HEK293T (cell line): ENCODE measurements around the gene EFTUD2.

Experiments
- CTCF ChIA-PET: fragments of 350-600 bp; formaldehyde crosslinking; extraction: SDS; loops from one replicate; lab custom pipeline; 2021; ENCODE audit warnings: antibody characterized with exemption, inconsistent platforms; lab: Yijun Ruan, JAX
- POLR2A ChIA-PET: fragments of 350-600 bp; formaldehyde crosslinking; extraction: SDS; loops from one replicate; lab custom pipeline; 2020; ENCODE audit warnings: antibody characterized with exemption, inconsistent platforms; lab: Yijun Ruan, JAX
- DNase-seq: peaks from one replicate; pipeline ENCODE4 v3.0.0; 2012; ENCODE audit warnings: mixed read lengths; ENCODE audit errors: extremely low spot score
- ARNT ChIP-seq: fragments of 450-650 bp; IDR thresholded peaks from 2 replicates; pipeline ENCODE4 v1.6.1; 2017; ENCODE audit warnings: mild to moderate bottlenecking
- BHLHE40 ChIP-seq: fragments of 450-650 bp; IDR thresholded peaks from 2 replicates; pipeline ENCODE4 v1.6.1; 2016; ENCODE audit warnings: mild to moderate bottlenecking, moderate library complexity, borderline replicate concordance
- CTBP1 ChIP-seq: fragments of 450-650 bp; IDR thresholded peaks from 2 replicates; pipeline ENCODE4 v1.6.1; 2016; ENCODE audit warnings: borderline replicate concordance
- ELF4 ChIP-seq: fragments of 450-650 bp; IDR thresholded peaks from 2 replicates; pipeline ENCODE4 v1.6.1; 2017; ENCODE audit warnings: antibody characterized with exemption
- FOXA1 ChIP-seq: fragments of 450-650 bp; IDR thresholded peaks from 2 replicates; pipeline ENCODE4 v1.6.1; 2016; ENCODE audit warnings: mild to moderate bottlenecking
- FOXK2 ChIP-seq: fragments of 450-650 bp; IDR thresholded peaks from 2 replicates; pipeline ENCODE4 v1.6.1; 2016; ENCODE audit warnings: mild to moderate bottlenecking
- FOXM1 ChIP-seq: fragments of 450-650 bp; IDR thresholded peaks from 2 replicates; pipeline ENCODE4 v1.6.1; 2017; ENCODE audit warnings: mild to moderate bottlenecking, borderline replicate concordance
- HDGF ChIP-seq: fragments of 450-650 bp; IDR thresholded peaks from 2 replicates; pipeline ENCODE4 v1.6.1; 2017; ENCODE audit warnings: antibody characterized with exemption, borderline replicate concordance
- L3MBTL2 ChIP-seq: fragments of 450-650 bp; conservative IDR thresholded peaks from 2 replicates; pipeline ENCODE4 v1.6.1; 2016; ENCODE audit warnings: mild to moderate bottlenecking
- LEF1 ChIP-seq: fragments of 450-650 bp; IDR thresholded peaks from 2 replicates; pipeline ENCODE4 v1.6.1; 2017; ENCODE audit warnings: mild to moderate bottlenecking, borderline replicate concordance
- NFRKB ChIP-seq: fragments of 450-650 bp; IDR thresholded peaks from 2 replicates; pipeline ENCODE4 v1.6.1; 2016; ENCODE audit warnings: mild to moderate bottlenecking, moderate library complexity
- SP1 ChIP-seq: fragments of 450-650 bp; IDR thresholded peaks from 2 replicates; pipeline ENCODE4 v1.6.1; 2017
- SUZ12 ChIP-seq: fragments of 450-650 bp; IDR thresholded peaks from 2 replicates; pipeline ENCODE4 v1.6.1; 2016; ENCODE audit warnings: mild to moderate bottlenecking
- TARDBP ChIP-seq: fragments of 450-650 bp; IDR thresholded peaks from 2 replicates; pipeline ENCODE4 v1.6.1; 2016
- ZNF384 ChIP-seq: fragments of 450-650 bp; IDR thresholded peaks from 2 replicates; pipeline ENCODE4 v1.6.1; 2016
- TF ChIP-seq, protein P1 (sequence below): fragments of 450-650 bp; IDR thresholded peaks from 2 replicates; pipeline ENCODE4 v1.6.1; 2016

The EFTUD2 gene

DNA sequence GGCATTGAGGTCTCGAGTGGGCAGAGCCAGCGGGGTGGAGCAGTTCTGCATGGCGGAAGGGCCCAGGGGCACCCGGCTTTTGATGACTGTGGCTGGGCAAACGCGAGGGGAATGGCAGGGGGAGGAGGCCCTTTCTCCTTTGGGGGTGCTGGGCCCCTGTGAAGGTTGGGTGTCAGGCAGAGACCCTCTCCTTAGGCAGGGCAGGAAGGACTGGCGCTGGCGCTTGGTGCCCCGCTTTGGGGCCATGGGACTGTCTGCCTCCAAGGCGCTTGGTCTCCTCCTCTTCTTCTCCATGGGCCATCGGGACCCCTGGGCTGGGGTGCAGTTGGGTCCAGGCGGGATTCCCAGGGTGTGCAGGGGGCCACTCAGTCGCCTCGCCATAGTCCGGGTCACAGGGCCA lies 28.9 kb upstream of the EFTUD2 start:
- ChIA-PET CTCF (no interaction called here), POLR2A (interaction anchor here (1.9 kb wide), 1 partner anchor 11 kb away, joined by 7 read pairs; no protein-coding TSS in a partner anchor)
- DNase-seq = no peak
- no peak for TF ChIP-seq NFRKB

DNA sequence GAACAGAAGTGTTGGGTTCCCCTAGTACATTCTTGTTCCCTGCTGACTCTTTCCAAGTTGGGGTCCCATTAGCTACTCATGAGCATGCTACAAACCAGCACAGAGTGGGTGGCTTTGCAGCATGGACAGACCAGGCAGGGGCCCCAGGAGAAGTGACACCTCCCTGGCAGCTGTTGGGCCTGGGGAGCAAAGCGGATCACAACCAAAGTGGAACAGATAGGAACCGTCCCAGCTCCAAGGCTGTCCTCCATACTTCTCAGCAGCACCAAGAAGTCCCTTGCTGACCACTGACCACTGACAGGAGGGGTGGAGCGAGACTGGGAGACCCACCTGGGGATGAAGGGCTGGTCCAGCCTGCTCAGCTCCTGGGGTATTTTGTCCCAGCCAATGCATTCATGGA lies 28.5 kb upstream of the EFTUD2 start:
- ChIA-PET CTCF (no interaction called here), POLR2A (interaction anchor here (1.9 kb wide), 1 partner anchor 12 kb away, joined by 7 read pairs; no protein-coding TSS in a partner anchor)
- DNase-seq = no peak
- TF ChIP-seq LEF1 = no peak
- TF ChIP-seq, protein P1, sequence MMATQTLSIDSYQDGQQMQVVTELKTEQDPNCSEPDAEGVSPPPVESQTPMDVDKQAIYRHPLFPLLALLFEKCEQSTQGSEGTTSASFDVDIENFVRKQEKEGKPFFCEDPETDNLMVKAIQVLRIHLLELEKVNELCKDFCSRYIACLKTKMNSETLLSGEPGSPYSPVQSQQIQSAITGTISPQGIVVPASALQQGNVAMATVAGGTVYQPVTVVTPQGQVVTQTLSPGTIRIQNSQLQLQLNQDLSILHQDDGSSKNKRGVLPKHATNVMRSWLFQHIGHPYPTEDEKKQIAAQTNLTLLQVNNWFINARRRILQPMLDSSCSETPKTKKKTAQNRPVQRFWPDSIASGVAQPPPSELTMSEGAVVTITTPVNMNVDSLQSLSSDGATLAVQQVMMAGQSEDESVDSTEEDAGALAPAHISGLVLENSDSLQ = no peak
- TF ChIP-seq FOXK2 = no peak
- TF ChIP-seq ELF4 = no peak
- no peak for TF ChIP-seq FOXM1
- no peak for TF ChIP-seq TARDBP
- TF ChIP-seq SP1 = no peak
- no peak for TF ChIP-seq SUZ12
- no peak for TF ChIP-seq CTBP1
- no peak for TF ChIP-seq ARNT
- TF ChIP-seq L3MBTL2 = no peak
- TF ChIP-seq FOXA1 = no peak
- TF ChIP-seq BHLHE40 = no peak
- no peak for TF ChIP-seq ZNF384

DNA sequence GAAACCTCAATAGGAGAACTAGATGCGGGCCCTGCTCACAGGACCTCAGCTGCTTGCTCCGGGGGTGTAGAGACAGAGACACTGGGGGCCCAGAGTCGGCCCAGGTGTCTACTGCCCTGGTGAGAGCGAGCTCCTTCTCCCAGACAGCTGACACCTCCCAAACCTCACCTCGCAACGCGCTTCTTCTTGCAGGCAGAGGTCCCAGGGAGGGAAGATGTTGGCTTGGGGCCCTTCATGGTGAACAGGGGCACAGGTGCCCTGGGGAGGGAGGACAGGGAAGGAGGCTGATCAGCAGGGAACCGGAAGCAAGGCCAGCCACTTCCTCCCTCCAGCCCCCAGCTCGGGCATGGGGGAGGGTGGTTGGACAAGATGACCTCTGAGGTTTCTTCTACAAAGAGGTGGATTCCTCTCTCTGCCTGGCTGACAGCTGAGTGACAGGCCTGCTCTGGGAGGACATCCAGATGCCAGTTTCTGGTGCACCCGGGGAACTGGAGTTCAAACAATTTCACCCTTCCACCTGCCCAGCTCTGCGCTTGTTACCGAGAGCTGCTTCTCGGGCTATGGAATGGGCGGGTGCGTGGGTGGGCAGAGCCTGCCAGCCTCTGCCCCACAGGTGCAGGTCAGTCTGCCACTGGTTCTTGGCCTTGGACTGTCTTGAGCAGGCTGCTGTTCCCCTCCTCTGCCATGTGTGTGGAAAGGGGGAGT lies 27.7 kb upstream of the EFTUD2 start:
- CTCF ChIA-PET = no interaction called here
- no peak for DNase-seq
- TF ChIP-seq ARNT (no peak), CTBP1 (no peak), SUZ12 (no peak), SP1 (no peak), BHLHE40 (no peak), FOXA1 (no peak), TARDBP (no peak)
- TF ChIP-seq, protein P1 = no peak
- POLR2A ChIA-PET = interaction anchor here (1.9 kb wide), 1 partner anchor 13 kb away, joined by 7 read pairs; no protein-coding TSS in a partner anchor

DNA sequence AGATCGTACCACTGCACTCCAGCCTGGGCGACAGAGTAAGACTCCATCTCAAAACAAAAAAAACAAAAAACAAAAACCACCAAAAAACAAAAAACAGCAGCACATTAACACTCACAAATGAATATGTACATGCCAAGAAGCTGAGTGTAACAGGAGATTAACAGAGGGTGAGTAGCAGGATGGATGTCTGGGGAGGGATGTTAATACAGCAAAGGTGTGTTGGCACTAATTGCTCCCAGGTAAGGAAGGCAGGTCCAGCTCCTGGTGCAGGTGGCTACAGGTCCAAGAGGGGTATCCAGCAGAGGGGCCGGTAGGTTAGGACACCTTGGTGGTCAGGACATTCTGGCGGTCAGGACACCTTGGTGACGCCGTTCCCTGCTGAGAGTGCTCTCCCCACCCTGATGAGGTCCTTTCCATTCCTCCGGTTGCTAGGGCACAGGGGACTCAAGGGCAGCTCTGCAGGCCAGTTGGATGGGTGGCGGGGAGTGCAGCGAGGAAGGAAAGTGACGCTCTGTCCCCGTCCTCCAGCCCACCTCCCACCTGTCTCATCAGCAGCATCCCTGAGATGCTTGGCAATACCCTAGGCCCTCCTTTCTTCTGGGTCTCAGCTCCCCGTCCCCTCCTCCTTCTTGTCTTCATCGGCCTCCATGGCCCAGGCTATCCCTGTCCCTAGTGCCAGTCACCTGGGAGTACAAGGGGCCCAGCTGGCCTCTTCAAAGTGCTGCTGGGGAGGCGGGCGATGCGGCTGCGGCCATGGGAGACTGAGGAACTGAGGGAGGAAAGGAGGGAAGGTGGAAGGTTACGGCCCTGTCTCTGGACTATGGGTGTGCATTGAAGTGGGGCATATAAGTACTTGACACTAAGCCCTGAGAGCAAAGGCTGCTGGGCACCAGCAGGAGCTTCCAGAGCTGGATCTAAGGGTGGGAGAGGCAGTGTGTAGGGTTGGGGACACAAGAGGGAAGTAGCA lies 26.8 kb upstream of the EFTUD2 start:
- CTCF ChIA-PET = interaction anchor here (0.6 to 1.1 kb wide), 2 partner anchors 9 to 97 kb away, joined by 3 read pairs; no protein-coding TSS in a partner anchor
- TF ChIP-seq ZNF384 (no peak), SP1 (no peak), ELF4 (no peak), HDGF (no peak), ARNT (no peak), FOXK2 (no peak), BHLHE40 (no peak)
- DNase-seq = no peak
- POLR2A ChIA-PET = interaction anchor here (1.9 kb wide), 1 partner anchor 14 kb away, joined by 7 read pairs; no protein-coding TSS in a partner anchor

DNA sequence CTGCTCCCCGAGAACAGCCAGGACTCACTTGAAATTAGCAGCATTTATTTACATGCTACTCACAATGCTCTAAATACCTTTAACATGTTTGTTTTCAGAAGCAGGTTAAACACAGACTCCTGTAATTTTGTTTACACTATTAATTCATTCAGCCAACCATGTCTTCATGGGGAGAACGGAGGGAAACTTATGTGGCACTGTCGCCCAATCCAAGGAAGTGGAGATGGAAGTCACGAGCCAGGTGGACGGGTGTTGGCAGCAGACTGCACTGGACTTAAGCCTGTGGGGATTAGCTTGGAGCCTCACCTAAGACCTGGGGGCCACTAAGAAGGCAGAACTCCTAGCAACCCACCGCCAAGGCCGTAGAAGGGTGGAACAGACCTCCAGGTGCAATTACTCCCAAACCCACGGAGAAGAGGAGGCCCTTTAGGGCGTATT lies 24.9 kb upstream of the EFTUD2 start:
- POLR2A ChIA-PET = interaction anchor here (0.9 kb wide), 1 partner anchor 23 kb away, joined by 3 read pairs; no protein-coding TSS in a partner anchor
- CTCF ChIA-PET = interaction anchor here (1.1 kb wide), 1 partner anchor 98 kb away, joined by 3 read pairs; no protein-coding TSS in a partner anchor
- DNase-seq = no peak
- no peak for TF ChIP-seq NFRKB
- TF ChIP-seq ZNF384 = no peak
- TF ChIP-seq L3MBTL2 = no peak

DNA sequence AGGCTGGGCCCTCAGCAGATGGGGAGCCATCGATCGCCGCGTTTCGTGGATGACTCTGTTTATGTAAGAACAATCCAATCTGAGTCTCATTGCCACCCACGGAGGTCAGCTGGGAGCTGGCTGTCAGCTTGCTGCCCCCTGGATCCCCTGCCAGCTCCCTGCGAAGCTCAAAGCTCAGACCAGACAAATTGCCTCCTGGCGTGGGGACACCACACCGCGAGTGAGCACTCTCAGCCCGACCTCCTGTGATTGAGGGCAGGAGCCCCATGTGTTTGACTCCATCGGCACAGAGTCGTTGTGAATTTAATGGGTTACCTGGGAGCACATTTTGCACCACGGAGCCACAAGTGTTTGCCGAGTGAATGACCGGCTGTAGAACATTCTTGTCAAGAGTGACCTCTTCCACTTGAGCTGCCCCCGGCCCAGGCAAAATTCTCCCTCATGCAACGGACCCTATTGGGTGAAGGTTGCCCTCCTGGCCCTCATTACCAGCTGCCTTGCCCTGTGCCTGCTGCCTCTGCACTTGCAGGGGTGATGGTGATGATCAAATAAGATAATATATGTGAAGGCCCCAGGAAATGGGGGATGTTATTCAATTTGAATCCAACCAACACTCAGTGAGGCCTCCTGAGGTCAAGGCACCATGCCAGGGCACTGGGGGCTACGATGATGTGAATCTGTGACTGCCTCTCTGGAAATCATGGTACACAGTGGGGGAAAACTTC lies 23.7 kb upstream of the EFTUD2 start:
- TF ChIP-seq, protein P1 = no peak
- TF ChIP-seq LEF1 = no peak
- no peak for TF ChIP-seq FOXM1
- no peak for TF ChIP-seq L3MBTL2
- no peak for TF ChIP-seq ARNT
- TF ChIP-seq TARDBP = no peak
- no peak for TF ChIP-seq BHLHE40
- TF ChIP-seq SP1 = no peak
- TF ChIP-seq FOXK2 = no peak
- no peak for TF ChIP-seq NFRKB
- no peak for TF ChIP-seq ELF4
- TF ChIP-seq FOXA1 = no peak
- TF ChIP-seq SUZ12 = no peak
- TF ChIP-seq ZNF384 = no peak
- TF ChIP-seq CTBP1 = no peak
- no peak for TF ChIP-seq HDGF
- ChIA-PET CTCF (interaction anchor here (0.9 to 1.1 kb wide), 2 partner anchors 99 to 213 kb away, joined by 3 read pairs; partner anchors contain the start of gene ACBD4), POLR2A (no interaction called here)
- DNase-seq = no peak
